Stimulated activated CD8-positive, alpha-beta memory T cell treated with anti-CD3 and anti-CD28 coated beads, Interleukin-12 subunit alpha, Interleukin-12 subunit beta, amount 100 ng/mL, for 1 hour (primary cell): Measurements from ENCODE around the gene ADARB2.

Experiments
- DNase-seq: peaks from one replicate; pipeline ENCODE4 v3.0.0-alpha.2; 2020; ENCODE audit warnings: low read depth

Gene ADARB2

GRCh38 chr10:1153805-1154351 lies 583.4 kb downstream of the ADARB2 start:
- DNase-seq = no peak

- no peak for DNase-seq
Measured at GRCh38 chr10:1153251-1153763, 584.0 kb downstream of the ADARB2 start.

- DNase-seq = no peak
Measured at GRCh38 chr10:1152386-1153250, 584.7 kb downstream of the ADARB2 start.

GRCh38 chr10:1151076-1152033 lies 586.0 kb downstream of the ADARB2 start:
- no peak for DNase-seq

- DNase-seq = no peak
Measured at GRCh38 chr10:1150638-1150955, 586.7 kb downstream of the ADARB2 start.

GRCh38 chr10:1149793-1150637 lies 587.3 kb downstream of the ADARB2 start:
- DNase-seq = no peak

- no peak for DNase-seq
Measured at GRCh38 chr10:1148855-1149605, 588.3 kb downstream of the ADARB2 start.

GRCh38 chr10:1147810-1148209 lies 589.5 kb downstream of the ADARB2 start:
- DNase-seq = no peak

GRCh38 chr10:1142596-1142995 lies 594.7 kb downstream of the ADARB2 start:
- no peak for DNase-seq

GRCh38 chr10:1141701-1142100 lies 595.6 kb downstream of the ADARB2 start:
- no peak for DNase-seq

- DNase-seq = no peak
Measured at GRCh38 chr10:1141261-1141660, 596.1 kb downstream of the ADARB2 start.

- no peak for DNase-seq
Measured at GRCh38 chr10:1138529-1138928, 598.8 kb downstream of the ADARB2 start.

GRCh38 chr10:1137499-1138163 lies 599.7 kb downstream of the ADARB2 start:
- no peak for DNase-seq

GRCh38 chr10:1136268-1136667 lies 601.1 kb downstream of the ADARB2 start:
- no peak for DNase-seq

- no peak for DNase-seq
Measured at GRCh38 chr10:1134156-1134555, 603.2 kb downstream of the ADARB2 start.

- no peak for DNase-seq
Measured at GRCh38 chr10:1133495-1134045, 603.8 kb downstream of the ADARB2 start.

GRCh38 chr10:1132584-1132983 lies 604.7 kb downstream of the ADARB2 start:
- DNase-seq = no peak

GRCh38 chr10:1130995-1131790 lies 606.1 kb downstream of the ADARB2 start:
- DNase-seq = no peak

GRCh38 chr10:1130226-1130625 lies 607.1 kb downstream of the ADARB2 start:
- no peak for DNase-seq
